Non-pigmented ciliary epithelial cell (primary cell): Measurements from ENCODE around the gene HIC2.
"Not testable (repeated sequence)": the region's sequence is repeated elsewhere in the genome, so short reads cannot be mapped to it uniquely, and the experiment has no call there.

Experiments
- DNase-seq: peaks from one replicate; pipeline ENCODE4 v3.0.0-alpha.2; 2010; ENCODE audit warnings: low read depth

The HIC2 gene

DNA sequence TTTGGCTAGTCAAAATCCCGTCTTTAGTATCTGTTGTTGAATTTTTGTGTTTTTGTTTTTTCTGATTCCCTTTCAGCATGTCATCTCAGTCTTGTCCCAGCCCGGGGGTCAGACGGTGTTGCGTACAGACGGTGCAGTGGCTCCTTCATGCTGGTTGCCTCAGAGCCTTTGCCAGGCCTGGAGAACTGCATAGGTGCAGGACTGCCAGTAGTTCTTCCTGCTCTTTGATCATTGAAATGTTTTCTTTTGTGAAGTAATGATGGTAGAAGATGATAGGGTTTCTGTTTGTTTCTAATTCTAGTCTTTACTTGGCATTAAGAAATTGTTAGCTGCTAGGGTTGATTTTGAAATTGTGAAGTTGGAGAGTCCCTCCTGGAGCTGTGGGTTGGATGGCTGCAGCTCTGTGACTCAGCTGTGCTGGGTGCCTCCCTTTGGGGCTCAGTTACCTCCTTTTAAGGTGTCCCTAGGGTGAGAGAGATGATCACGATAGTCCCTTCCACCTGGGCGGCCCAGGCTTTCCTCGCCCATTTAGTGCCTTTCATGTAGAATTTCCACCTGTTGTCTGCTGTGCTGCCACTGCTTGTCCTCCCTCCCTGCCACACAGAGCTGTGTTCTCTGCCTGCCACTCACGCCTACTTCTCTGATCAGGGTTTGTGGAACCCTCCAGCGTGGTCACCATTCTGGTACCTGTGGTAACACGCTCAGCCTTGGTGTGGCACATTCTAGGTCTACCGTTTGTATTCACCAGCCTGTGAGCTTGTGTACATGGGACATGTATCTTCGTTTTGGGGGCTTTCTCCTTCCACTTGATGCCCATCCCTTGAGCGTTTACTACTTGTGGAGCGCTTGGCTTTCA, 17.4 kb downstream of the HIC2 start:
- not testable (repeated sequence) for DNase-seq

DNA sequence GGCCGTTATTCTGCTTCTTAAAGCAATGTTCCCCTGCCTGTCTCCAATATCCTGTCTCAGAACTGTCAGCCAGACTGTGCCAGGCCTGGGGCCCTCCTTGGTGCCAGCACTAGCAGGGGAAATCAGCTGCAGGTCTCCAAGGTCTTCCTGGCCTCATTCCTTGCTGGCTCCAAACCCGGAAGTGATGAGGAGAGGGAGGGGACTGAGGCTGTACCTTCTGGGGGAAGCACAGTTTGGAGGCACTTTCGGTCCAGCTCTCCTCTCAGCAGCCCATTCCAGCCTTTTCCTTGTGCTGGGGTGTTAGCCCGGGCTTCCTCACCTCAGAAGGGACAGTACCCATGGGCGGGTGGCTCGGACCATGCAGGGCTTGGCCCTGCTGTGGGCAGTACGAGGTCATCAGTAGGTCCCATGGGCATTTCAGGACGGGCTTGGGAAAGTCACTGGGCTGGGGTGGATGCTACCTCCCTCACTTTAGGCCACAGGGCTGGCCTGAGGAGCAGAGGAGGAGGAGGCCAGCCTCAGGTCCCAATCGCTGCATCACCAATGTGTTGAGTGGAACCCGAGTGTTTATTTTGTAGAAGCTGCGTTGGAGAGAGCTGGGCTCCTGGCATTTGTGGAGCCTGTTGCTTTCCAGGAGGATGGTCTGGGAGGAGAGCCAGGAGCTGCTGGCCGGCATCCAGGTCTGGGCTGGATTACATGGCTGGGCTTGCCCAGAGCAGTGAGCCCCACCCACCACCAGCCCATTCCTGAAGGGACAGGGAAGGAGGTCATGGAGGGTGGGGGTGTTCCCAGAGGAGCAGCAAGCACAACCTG, 19.0 kb downstream of the HIC2 start:
- DNase-seq, result not testable (repeated sequence)

DNA sequence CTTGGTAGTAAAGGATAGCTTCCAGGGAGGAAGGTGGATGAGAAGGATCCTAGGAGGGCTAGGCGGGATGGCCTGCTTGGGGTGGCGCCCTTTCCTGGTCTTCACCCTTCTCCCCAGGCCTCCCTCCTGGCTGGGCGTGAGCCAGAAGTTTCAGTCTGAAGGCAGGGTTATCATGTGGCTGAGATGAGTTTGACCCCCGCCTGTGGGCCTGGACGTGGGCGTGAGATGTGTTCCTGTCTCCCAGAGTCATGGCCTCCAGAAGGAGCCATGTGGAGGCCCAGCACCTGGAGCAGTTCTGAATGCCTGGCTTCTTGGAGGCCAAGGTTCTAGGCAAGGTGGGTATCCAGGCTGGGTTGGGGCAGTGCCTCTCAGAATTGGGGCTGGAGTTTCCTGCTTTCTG, 20.8 kb downstream of the HIC2 start:
- not testable (repeated sequence) for DNase-seq

DNA sequence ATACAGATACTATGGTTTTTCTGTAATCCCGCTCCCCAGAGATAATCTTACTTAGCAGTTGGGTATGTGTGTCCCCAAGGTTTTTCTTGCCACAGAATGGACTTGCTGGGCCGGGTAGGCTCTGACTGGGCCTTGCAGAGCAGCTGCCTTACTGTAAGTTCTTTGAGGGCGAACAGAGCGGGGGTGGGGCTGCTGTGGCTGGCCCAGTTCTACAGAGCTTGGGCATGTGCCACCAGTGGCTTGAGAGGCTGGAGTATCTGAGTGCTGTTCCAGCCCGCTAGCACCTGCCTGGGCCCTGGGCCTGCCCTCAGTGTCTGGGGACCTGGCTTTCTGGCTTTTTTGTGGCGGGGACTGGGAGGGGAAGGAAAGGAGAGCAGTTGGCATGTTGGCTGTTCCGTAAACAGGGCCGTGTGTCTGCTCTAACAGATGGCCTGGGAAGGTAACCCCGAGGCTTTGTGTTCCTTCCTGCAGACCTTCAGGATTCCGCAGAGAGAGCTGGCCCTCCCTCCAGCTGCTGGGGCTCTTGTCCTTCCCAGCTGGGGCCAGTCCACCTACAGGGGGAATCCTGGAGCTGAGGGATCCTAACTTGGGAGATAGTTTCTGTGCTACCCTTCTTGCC, 23.0 kb downstream of the HIC2 start:
- not testable (repeated sequence) for DNase-seq

DNA sequence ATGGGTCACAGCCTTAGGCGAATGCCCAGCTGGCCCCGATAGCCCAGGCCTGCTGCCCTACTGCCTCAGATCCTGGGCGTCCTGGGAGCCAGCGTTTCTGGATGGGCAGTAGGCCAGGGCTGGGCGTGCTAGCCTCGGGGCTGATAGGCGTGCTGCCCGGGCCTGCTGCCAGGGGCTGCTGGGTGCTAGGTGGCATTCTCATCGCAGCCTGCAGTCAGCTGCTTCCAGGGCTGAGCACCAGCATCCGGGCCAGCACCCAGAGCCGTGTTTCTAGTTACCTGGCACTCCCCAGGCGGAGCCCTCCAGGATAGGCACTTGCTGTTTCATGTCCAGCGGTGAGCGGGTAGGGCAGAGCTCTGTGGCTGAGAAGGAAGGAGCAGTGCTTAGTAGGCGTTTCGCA, 23.5 kb downstream of the HIC2 start:
- not testable (repeated sequence) for DNase-seq

DNA sequence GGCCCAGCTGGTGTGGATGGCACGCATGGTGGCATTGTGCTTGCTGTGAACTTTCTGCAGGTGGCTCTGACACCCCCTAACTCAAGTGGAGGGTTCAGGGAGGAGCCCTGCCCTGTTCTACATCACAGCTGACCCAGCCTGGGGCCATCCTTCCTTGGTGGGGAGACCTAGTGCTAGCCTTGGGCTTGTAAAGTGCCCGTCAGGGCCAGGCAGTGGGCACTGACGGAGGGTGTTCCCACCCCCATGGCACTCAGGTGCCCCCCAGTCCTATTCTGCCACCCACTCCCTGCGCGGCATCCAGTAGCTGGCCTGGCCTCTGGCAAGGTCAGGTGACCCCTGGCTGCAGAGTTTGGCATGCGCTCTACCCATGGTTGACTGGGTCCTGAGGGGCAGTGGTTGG, 24.0 kb downstream of the HIC2 start:
- DNase-seq, result not testable (repeated sequence)

DNA sequence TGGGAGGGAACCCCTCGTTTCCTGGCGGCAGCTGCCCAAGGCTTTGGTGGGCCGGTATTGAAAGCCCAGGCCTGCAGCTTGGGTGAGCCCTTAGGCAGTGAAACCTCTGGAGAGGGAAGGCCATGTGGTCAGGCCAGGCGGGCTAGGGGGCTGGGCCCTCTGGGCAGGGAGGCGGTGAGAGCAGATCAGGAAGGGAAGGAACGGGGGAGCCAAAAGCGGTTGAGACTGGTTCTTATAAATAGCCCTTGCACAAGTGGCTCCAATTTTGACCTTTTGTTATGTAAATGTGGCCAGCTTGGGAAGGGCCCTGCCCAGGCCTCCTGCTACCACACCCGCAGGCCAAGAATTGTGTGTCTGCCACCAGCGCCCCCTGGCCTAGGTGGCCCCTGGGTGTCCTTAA, 25.0 kb downstream of the HIC2 start:
- DNase-seq, result not testable (repeated sequence)

DNA sequence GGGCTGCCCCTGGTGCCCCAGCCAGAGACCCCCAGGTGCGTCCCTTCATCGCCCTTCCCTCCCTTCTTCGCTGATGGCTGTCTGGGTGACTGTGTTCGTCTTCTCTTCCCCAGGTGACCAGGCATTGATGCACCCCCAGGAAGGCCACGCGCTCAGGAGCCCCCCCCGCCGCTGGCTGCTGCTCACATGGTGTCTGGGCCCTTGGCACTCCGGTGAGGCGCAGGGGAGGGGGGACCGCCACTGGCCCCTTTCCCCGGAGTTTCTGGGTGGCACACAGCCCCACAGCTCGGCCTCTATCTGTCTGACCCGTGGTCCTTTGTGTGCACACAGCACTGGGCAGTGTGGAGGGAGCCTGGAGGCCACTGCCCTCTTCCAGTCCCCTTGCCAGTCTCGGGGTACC, 25.5 kb downstream of the HIC2 start:
- not testable (repeated sequence) for DNase-seq

DNA sequence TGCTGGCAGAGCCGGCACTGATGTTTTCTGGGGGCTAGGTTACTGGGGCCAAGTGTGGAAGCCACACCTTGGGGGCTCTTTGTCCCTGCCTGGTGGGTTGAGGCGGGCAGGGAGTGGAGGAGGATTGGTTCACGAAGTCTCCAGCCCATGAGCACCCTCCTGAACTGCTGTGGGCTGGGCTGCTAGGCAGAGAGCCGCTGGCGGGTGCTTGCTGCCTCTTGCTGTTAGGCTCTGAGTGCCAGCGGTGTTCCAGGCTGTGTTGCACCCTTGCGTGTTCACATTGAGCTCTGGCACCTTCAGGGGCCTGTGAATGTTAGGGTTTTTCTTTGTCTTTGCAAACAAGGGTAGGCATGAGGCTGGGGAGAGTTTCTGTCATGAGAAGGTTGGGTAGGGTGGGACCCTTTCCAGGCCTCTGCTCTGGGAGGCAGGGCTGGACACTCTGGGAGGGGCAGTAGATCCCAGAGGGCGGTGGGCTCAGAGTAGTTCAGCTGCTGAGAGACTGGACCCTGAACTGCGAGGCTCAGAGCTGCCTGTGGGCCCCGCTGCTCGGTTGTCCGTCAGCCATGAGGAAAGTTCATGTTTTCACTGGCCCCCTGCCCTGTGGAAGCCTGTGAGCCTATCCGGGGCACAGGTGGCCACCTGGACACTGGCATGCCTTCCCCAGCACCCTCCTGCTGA, 26.0 kb downstream of the HIC2 start:
- DNase-seq, result no peak

DNA sequence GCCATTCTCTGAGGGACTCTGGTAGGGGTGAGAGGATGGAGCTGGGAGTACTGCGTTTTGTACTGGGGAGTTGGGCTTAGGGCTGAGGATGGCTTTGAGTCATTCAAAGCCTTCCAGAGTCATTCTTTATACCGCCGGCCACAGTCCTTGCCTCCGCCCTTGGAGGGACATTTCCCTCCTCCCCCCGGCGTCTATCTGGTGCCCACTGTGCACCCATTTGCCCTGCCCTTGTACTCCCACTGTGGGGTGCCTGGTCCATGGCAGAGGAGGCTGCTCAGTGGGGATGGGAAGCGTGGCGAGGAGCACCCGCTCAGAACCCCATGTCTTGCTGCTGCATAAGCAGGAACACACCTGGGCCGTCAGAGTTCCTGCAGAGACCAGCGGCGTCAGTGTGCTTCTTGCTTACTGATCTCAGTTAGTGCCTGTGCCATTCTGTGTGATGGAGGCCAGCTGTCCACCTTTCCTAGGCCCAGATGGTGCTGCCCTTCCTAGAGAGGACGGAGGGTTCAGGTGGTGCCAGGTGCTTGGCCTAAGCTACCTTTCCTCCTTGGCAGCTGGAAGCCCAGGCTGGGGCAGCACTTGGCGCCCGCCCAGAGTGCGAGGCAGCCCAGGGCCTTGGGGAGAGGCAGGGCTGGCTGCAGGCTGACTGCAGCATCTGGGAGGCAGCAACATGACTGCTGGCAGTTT, 26.7 kb downstream of the HIC2 start:
- no peak for DNase-seq

DNA sequence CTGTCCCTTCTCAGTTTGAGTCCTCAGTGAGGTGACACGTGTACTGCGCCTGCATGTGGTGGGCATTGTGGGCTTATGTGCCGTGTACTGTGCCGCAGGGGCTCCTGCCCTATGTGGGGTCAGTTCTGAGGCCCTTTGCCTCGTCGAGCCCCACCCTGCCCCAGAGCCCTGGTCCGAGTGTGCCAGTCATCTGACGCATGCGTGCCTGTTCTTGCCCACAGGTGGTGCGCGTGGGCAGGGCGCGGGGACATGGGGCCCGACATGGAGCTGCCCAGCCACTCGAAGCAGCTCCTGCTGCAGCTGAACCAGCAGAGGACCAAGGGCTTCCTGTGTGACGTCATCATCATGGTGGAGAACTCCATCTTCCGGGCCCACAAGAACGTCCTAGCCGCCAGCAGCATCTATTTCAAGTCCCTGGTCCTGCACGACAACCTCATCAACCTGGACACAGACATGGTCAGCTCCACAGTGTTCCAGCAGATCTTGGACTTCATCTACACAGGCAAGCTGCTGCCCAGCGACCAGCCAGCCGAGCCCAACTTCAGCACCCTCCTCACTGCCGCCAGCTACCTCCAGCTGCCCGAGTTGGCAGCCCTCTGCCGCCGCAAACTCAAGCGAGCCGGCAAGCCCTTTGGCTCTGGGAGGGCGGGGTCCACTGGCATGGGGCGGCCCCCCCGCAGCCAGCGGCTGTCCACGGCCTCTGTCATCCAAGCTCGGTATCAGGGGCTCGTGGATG, 27.7 kb downstream of the HIC2 start:
- no peak for DNase-seq

DNA sequence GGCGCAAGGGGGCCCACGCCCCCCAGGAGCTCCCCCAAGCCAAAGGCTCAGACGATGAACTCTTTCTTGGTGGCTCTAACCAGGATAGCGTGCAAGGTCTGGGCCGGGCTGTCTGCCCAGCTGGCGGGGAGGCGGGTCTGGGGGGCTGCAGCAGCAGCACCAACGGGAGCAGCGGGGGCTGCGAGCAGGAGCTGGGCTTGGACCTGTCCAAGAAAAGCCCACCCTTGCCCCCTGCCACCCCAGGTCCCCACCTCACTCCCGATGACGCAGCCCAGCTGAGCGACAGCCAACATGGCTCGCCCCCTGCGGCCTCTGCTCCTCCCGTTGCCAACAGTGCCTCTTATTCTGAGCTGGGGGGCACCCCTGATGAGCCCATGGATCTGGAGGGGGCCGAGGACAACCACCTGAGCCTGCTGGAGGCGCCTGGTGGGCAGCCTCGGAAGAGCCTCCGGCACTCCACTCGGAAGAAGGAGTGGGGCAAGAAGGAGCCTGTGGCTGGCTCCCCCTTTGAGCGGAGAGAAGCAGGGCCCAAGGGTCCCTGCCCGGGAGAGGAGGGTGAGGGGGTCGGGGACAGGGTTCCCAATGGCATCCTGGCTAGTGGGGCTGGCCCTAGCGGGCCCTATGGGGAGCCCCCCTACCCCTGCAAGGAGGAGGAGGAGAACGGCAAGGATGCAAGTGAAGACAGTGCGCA, 28.4 kb downstream of the HIC2 start:
- DNase-seq, result no peak

DNA sequence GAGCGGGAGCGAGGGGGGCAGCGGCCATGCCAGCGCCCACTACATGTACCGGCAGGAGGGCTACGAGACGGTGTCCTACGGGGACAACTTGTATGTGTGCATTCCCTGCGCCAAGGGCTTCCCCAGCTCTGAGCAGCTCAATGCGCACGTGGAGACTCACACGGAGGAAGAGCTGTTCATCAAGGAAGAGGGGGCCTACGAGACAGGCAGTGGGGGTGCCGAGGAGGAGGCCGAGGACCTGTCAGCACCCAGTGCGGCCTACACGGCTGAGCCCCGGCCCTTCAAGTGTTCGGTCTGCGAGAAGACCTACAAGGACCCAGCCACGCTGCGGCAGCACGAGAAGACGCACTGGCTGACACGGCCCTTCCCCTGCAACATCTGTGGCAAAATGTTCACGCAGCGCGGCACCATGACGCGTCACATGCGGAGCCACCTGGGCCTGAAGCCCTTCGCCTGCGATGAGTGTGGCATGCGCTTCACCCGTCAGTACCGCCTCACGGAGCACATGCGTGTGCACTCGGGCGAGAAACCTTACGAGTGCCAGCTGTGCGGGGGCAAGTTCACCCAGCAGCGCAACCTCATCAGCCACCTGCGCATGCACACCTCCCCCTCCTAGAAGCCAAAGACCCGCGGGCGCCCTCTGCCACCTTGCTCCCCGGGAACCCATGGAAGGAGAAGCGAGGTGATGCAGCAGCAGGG, 29.1 kb downstream of the HIC2 start:
- no peak for DNase-seq

DNA sequence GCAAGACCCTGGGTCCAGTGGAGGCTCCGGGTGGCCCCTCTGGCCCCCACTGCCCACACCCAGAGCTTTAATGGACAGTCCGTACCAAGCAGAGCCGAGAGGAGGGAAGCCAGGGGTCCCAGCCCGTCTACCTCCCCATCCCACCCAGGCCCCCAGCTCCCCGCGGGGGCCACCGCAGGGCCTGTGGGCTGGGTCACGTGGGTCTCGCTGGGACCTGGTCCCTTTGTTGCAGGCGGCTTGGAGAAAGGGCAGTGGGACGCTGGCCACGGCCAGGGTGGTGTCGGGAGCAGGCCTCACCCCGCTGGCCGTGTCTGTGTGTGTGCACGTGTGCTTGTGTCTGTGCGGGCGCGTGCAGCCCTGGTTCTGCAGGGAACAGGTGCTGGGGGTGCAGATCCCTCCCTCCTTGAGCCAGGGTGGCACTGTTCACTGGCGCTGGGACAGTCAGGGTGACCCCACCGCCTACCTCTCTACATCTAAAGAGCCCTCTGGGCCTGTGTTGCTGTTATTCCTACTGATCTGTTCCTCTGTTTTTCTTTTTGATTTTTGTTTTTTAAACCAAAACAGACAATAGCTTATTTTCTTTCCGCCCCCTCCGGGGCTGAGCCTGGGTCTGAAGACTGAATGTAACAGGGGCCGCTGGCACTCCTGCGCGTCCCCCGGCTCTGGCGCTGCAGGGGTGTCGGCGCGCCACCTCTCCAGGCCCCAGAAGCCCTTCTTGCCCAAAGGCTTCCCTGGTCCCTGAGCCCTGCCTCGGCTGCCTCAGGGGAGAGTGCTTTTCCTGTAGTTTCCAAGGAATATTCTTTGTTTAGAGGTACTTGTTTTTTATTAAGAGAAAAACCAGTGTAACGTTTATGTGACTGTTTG, 29.9 kb downstream of the HIC2 start:
- no peak for DNase-seq

DNA sequence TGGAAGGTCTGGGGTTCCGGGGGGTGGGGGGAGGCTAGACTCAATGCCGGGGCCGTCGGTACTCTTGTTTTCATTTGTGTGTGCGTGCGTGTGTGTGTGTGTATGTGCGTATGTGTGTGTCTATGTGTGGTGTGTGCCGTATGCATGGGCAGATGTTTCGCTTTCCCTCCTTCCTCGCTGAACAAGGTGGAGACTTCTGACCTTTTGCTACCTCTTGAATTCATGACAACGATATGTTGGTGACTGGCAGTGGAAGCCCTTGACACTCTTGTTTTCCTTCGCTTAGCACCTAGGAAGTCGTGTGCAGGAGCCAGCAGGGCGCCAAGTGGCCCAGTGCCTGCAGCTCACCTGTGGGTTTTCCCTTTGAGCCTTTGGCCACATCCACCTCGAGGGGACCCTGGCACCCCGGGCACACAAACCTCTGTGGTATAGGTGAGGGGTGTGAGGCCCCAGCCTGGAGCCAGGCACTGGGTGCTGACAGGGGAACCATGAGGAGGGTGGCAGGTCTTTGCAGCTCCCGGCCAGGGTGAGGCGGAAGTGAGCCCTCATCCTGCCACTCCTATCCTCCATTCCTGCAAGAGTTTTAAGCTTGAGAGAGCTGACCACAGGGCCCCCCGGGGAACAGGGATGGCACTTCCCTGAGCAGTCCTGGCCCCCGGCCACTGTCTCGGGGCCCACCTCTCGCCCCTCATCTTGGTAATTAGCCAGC, 30.7 kb downstream of the HIC2 start:
- no peak for DNase-seq

DNA sequence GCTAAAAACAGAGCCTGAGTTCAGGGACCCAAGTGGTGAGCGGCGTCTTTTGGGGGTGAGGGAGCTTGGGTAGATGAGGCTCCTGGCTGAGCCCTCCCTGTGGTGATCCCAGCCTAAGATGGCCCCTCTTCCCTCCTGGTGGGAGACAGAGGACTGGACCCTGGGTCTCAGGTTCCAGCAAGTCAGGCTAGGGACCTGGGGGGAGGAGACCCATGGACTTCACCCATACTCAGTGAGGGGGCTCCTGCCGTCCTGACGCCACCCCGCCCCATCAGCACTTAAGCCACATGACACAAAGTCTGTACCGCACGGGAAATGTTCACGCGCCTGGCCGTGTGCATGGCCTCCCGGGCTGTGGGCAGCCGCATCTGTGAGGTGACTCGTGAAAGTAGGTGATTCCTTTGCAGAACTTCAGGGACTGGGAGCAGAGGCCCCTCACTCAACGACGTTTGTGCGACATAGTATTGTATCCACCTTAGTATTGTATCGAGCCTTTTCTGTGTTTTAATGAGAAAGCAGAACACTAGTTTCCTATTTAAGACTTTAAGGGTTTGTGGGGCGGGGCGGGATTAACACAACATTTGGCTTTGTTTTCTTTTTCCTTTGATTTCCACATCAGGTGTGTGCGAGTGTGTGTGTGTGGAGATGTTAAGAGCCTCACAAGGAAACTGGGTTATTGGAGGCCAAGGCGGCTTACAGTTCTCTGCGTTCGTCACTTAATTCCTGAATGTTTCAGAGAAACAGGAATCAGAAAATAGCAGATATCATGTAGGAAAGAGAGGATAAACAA, 31.7 kb downstream of the HIC2 start:
- DNase-seq, result no peak
